IMR-90 (cell line): ENCODE results near the gene HLA-DPA1. TPM values are rescaled to one million over a fixed set of nuclear protein-coding genes. Genes with fewer than 3 reads are reported as not detected.

Experiments
- ATAC-seq: fragments of 200-7000 bp; cut with Tn5 transposase; 2 replicates; pipeline ENCODE4 v1.9.1; 2020; ENCODE audit warnings: low read depth, mild to moderate bottlenecking, moderate library complexity
- BruUV-seq: library from RNA; stranded (reverse); fragments of 400-500 nt; replicated peaks from 2 replicates; lab custom pipeline; 2021; lab: Mats Ljungman, UMichigan
- CTCF ChIA-PET: fragments of 300-600 bp; formaldehyde crosslinking; extraction: SDS; loops from one replicate; lab custom pipeline; 2021; ENCODE audit warnings: antibody characterized with exemption; lab: Yijun Ruan, JAX
- POLR2A ChIA-PET: fragments of 300-600 bp; sonication (Branson Sonifier 250); formaldehyde crosslinking; loops from one replicate; lab custom pipeline; 2022; ENCODE audit warnings: antibody characterized with exemption; ENCODE audit not compliant: unreplicated experiment; lab: Charles Lee
- DNase-seq: peaks from one replicate; pipeline ENCODE4 v3.0.0; 2013
- H2AFZ ChIP-seq: replicated peaks from 2 replicates; pipeline ENCODE3; 2013; ENCODE audit warnings: low read length, mild to moderate bottlenecking; ENCODE audit not compliant: poor library complexity
- H2AK5ac ChIP-seq: 2 replicates; pipeline ENCODE4 v1.6.1; 2013; ENCODE audit warnings: low read depth, low read length, inconsistent platforms
- H2AK9ac ChIP-seq: replicated peaks from 2 replicates; pipeline ENCODE3; 2013; ENCODE audit warnings: mild to moderate bottlenecking, low read depth, low read length, moderate library complexity; ENCODE audit not compliant: poor library complexity
- H2BK120ac ChIP-seq: 2 replicates; pipeline ENCODE4 v1.6.1; 2013; ENCODE audit warnings: low read depth, low read length, inconsistent platforms
- H2BK15ac ChIP-seq: 3 replicates; pipeline ENCODE4 v1.6.1; 2013; ENCODE audit warnings: low read depth, low read length, inconsistent platforms
- H2BK20ac ChIP-seq: 2 replicates; pipeline ENCODE4 v1.6.1; 2013; ENCODE audit warnings: low read depth, mild to moderate bottlenecking, inconsistent platforms, low read length, moderate library complexity
- H2BK5ac ChIP-seq: 2 replicates; pipeline ENCODE4 v1.6.1; 2013; ENCODE audit warnings: mild to moderate bottlenecking, low read depth, low read length, inconsistent platforms; ENCODE audit not compliant: poor library complexity, severe bottlenecking
- H3K14ac ChIP-seq: replicated peaks from 2 replicates; pipeline ENCODE4 v1.6.1; 2013; ENCODE audit warnings: low read depth, low read length, inconsistent platforms
- H3K18ac ChIP-seq: 2 replicates; pipeline ENCODE4 v1.6.1; 2013; ENCODE audit warnings: low read depth, low read length, control low read depth
- H3K23ac ChIP-seq: 2 replicates; pipeline ENCODE4 v1.6.1; 2013; ENCODE audit warnings: low read depth, low read length, inconsistent platforms
- H3K27ac ChIP-seq: 2 replicates; pipeline ENCODE4 v1.5.1; 2013; ENCODE audit warnings: mild to moderate bottlenecking, control low read depth, low read length; ENCODE audit not compliant: insufficient read depth
- H3K27me3 ChIP-seq: 2 replicates; pipeline ENCODE4 v1.6.1; 2013; ENCODE audit warnings: low read length; ENCODE audit not compliant: control insufficient read depth, insufficient read depth
- H3K36me3 ChIP-seq: 2 replicates; pipeline ENCODE4 v1.6.1; 2013; ENCODE audit warnings: low read length, mixed read lengths; ENCODE audit not compliant: control insufficient read depth, insufficient read depth
- H3K4ac ChIP-seq: 2 replicates; pipeline ENCODE4 v1.6.1; 2013; ENCODE audit warnings: low read depth, low read length, inconsistent platforms
- H3K4me1 ChIP-seq: 2 replicates; pipeline ENCODE4 v1.6.1; 2013; ENCODE audit warnings: low read length, mixed read lengths; ENCODE audit not compliant: control insufficient read depth, insufficient read depth
- H3K4me2 ChIP-seq: 2 replicates; pipeline ENCODE4 v1.6.1; 2013; ENCODE audit warnings: low read depth, mild to moderate bottlenecking, control low read depth, low read length, moderate library complexity
- H3K4me3 ChIP-seq: 2 replicates; pipeline ENCODE4 v1.5.1; 2013; ENCODE audit warnings: low read depth, mild to moderate bottlenecking, control low read depth, low read length, moderate library complexity; ENCODE audit not compliant: insufficient read depth
- H3K56ac ChIP-seq: 2 replicates; pipeline ENCODE4 v1.6.1; 2013; ENCODE audit warnings: low read length, inconsistent platforms; ENCODE audit not compliant: insufficient read depth; ENCODE audit errors: extremely low read depth
- H3K79me1 ChIP-seq, 2 experiments: 2 replicates each; pipeline ENCODE4 v1.6.1; 2013; ENCODE audit warnings: low read length in 2 of 2, inconsistent platforms in 1 of 2, low read depth in 1 of 2
- H3K9ac ChIP-seq: 2 replicates; pipeline ENCODE4 v1.6.1; 2013; ENCODE audit warnings: low read depth, low read length, control low read depth
- H3K9me1 ChIP-seq: 2 replicates; pipeline ENCODE4 v1.6.1; 2013; ENCODE audit warnings: low read length, inconsistent platforms; ENCODE audit not compliant: insufficient read depth
- H3K9me3 ChIP-seq: 2 replicates; pipeline ENCODE4 v1.6.1; 2013; ENCODE audit warnings: low read length; ENCODE audit not compliant: control insufficient read depth, insufficient read depth
- H4K20me1 ChIP-seq: 2 replicates; pipeline ENCODE4 v1.6.1; 2013; ENCODE audit warnings: low read length, inconsistent platforms; ENCODE audit not compliant: insufficient read depth
- H4K5ac ChIP-seq: 2 replicates; pipeline ENCODE4 v1.6.1; 2013; ENCODE audit warnings: mild to moderate bottlenecking, low read depth, low read length, control low read depth
- H4K8ac ChIP-seq, 2 experiments: 2 replicates each; pipeline ENCODE4 v1.6.1; 2013; ENCODE audit warnings: low read depth in 2 of 2, low read length in 2 of 2, control low read depth in 1 of 2, inconsistent platforms in 1 of 2
- H4K91ac ChIP-seq: 2 replicates; pipeline ENCODE4 v1.6.1; 2013; ENCODE audit warnings: low read depth, low read length, inconsistent platforms; ENCODE audit not compliant: insufficient read depth
- BHLHE40 ChIP-seq: fragments of 150-350 bp; IDR thresholded peaks from 2 replicates; pipeline ENCODE4 v1.6.1; 2016; ENCODE audit warnings: mild to moderate bottlenecking, low read depth, low read length
- CEBPB ChIP-seq: IDR thresholded peaks from 2 replicates; pipeline ENCODE4 v1.6.1; 2012; ENCODE audit warnings: low read depth, low read length, improper control_type of control experiment
- CHD1 ChIP-seq: IDR thresholded peaks from 2 replicates; pipeline ENCODE4 v1.6.1; 2012; ENCODE audit warnings: low read depth, low read length, improper control_type of control experiment
- ELK1 ChIP-seq: fragments of 150-350 bp; IDR thresholded peaks from 2 replicates; pipeline ENCODE4 v1.6.1; 2016; ENCODE audit warnings: low read depth, mild to moderate bottlenecking, low read length, moderate library complexity, borderline replicate concordance
- FOS ChIP-seq: fragments of 150-350 bp; IDR thresholded peaks from 2 replicates; pipeline ENCODE4 v1.6.1; 2016; ENCODE audit warnings: low read depth, low read length
- MAFK ChIP-seq: IDR thresholded peaks from 2 replicates; pipeline ENCODE4 v1.6.1; 2012; ENCODE audit warnings: low read depth, low read length, improper control_type of control experiment
- MAZ ChIP-seq: IDR thresholded peaks from 2 replicates; pipeline ENCODE4 v1.6.1; 2012; ENCODE audit warnings: low read depth, mild to moderate bottlenecking, low read length, improper control_type of control experiment, moderate library complexity, borderline replicate concordance
- MXI1 ChIP-seq: IDR thresholded peaks from 2 replicates; pipeline ENCODE4 v1.6.1; 2012; ENCODE audit warnings: low read depth, mild to moderate bottlenecking, low read length, moderate library complexity, borderline replicate concordance
- NFE2L2 ChIP-seq: fragments of 150-350 bp; IDR thresholded peaks from 2 replicates; pipeline ENCODE4 v1.6.1; 2016; ENCODE audit warnings: low read depth, mild to moderate bottlenecking, low read length
- POLR2A ChIP-seq: IDR thresholded peaks from 2 replicates; pipeline ENCODE4 v1.6.1; 2012; ENCODE audit warnings: mild to moderate bottlenecking, low read depth, low read length
- RCOR1 ChIP-seq: IDR thresholded peaks from 2 replicates; pipeline ENCODE4 v1.6.1; 2012; ENCODE audit warnings: mild to moderate bottlenecking, low read length, improper control_type of control experiment; ENCODE audit not compliant: insufficient replicate concordance
- RFX5 ChIP-seq: IDR thresholded peaks from 2 replicates; pipeline ENCODE4 v1.8.0; 2012; ENCODE audit warnings: low read depth, mild to moderate bottlenecking, low read length, moderate library complexity
- SMC3 ChIP-seq: fragments of 150-350 bp; IDR thresholded peaks from 2 replicates; pipeline ENCODE4 v1.6.1; 2016; ENCODE audit warnings: low read depth, mild to moderate bottlenecking, antibody characterized with exemption, low read length, moderate library complexity
- WGBS, 2 experiments: methylation state at CpG; one replicate each; pipeline versions ENCODE4 v1.1.5 to v1.1.7; 2013; ENCODE audit warnings: missing lambda C conversion rate in 2 of 2; ENCODE audit not compliant: insufficient read length in 1 of 2; ENCODE audit errors: extremely low coverage in 2 of 2; 5-methylcytosine and 5-hydroxymethylcytosine counted together
- dilution Hi-C: fragments of 300-500 bp; cut with HindIII; formaldehyde crosslinking; loops from one replicate; pipeline ENCODE4 v1.14.3; 2018; ENCODE audit warnings: low sequenced_read_pairs; ENCODE audit not compliant: unreplicated experiment
- in situ Hi-C: fragments of 300-500 bp; cut with MboI; formaldehyde crosslinking; loops from 3 replicates; pipeline ENCODE4 v1.14.3; 2019; ENCODE audit warnings: low sequenced_read_pairs, inconsistent platforms, mixed read lengths
- intact Hi-C: fragments of 100-400 bp; cut with micrococcal nuclease; formaldehyde crosslinking; loops from 2 replicates; pipeline ENCODE4 v1.10.0; 2022
- polyA plus RNA-seq, 3 experiments: library from polyadenylated mRNA; depleted of rRNA; stranded (reverse); fragments of >200 nt; gene quantifications; 2 replicates each; pipeline ENCODE4 v1.2.3, GENCODE V29; 2012; ENCODE audit warnings: low replicate concordance in 1 of 3
- total RNA-seq: library from RNA; depleted of rRNA; stranded (reverse); fragments of >200 nt; gene quantifications from 2 replicates; pipeline ENCODE4 v1.2.3, GENCODE V29; 2012
- TF ChIP-seq, protein P1 (sequence below): conservative IDR thresholded peaks from 2 replicates; pipeline ENCODE4 v1.5.1; 2012; ENCODE audit warnings: mild to moderate bottlenecking, low read depth, low read length, improper control_type of control experiment
- TF ChIP-seq, protein P2 (sequence below): fragments of 150-350 bp; IDR thresholded peaks from 2 replicates; pipeline ENCODE4 v1.6.1; 2017; ENCODE audit warnings: mild to moderate bottlenecking, antibody characterized with exemption, low read length, low read depth

Gene HLA-DPA1
- total and polyA plus RNA-seq, 2 of the 4 experiments (the other 2 are of a cell fraction), result not detected

DNA sequence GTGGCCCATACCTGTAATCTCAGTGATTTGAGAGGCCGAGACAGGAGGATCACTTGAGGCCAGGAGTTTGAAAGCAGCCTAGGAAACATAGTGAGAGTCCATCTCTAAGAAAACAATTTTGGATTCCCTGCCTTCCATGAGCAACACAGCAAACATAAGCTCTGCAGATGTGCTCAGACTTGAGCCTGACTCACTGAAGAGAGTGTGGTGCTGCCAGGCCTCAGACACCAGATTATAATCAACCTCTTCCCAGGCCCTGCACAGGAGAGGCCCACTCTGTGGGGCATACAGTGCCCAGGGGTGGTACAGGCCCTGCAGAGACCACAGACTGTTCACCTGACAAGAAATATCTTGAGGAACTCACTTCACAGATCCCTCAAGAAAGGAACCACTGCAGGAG is 22.2 kb upstream of the HLA-DPA1 start:
- 80% methylated on average over 1 of the region's 1 CpG; no CpG with 5 or more reads in 1 of the 2 experiments for WGBS, 2 experiments
- TF ChIP-seq MAZ, result no peak
- TF ChIP-seq MAFK, result no peak
- TF ChIP-seq BHLHE40, result no peak
- TF ChIP-seq, protein P1, sequence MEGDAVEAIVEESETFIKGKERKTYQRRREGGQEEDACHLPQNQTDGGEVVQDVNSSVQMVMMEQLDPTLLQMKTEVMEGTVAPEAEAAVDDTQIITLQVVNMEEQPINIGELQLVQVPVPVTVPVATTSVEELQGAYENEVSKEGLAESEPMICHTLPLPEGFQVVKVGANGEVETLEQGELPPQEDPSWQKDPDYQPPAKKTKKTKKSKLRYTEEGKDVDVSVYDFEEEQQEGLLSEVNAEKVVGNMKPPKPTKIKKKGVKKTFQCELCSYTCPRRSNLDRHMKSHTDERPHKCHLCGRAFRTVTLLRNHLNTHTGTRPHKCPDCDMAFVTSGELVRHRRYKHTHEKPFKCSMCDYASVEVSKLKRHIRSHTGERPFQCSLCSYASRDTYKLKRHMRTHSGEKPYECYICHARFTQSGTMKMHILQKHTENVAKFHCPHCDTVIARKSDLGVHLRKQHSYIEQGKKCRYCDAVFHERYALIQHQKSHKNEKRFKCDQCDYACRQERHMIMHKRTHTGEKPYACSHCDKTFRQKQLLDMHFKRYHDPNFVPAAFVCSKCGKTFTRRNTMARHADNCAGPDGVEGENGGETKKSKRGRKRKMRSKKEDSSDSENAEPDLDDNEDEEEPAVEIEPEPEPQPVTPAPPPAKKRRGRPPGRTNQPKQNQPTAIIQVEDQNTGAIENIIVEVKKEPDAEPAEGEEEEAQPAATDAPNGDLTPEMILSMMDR, result no peak
- no peak for TF ChIP-seq SMC3
- TF ChIP-seq POLR2A, result no peak
- no peak for TF ChIP-seq RCOR1
- TF ChIP-seq, protein P2, sequence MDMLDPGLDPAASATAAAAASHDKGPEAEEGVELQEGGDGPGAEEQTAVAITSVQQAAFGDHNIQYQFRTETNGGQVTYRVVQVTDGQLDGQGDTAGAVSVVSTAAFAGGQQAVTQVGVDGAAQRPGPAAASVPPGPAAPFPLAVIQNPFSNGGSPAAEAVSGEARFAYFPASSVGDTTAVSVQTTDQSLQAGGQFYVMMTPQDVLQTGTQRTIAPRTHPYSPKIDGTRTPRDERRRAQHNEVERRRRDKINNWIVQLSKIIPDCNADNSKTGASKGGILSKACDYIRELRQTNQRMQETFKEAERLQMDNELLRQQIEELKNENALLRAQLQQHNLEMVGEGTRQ, result no peak
- no peak for TF ChIP-seq CEBPB
- TF ChIP-seq ELK1, result no peak
- no peak for TF ChIP-seq FOS
- no peak for TF ChIP-seq NFE2L2
- TF ChIP-seq MXI1, result no peak
- TF ChIP-seq RFX5, result no peak
- TF ChIP-seq CHD1, result no peak
- in situ Hi-C loops, result no loop called here

More for the DNA sequence above, 22.2 kb upstream of the HLA-DPA1 start:
- no peak overlapping the region for H4K91ac ChIP-seq
- no peaks in the 10 kb centered on the region; the same call in 1 of the 2 replicates for H4K20me1 ChIP-seq
- H3K9me3 ChIP-seq, result peaks cover 3% of the 10 kb centered on the region; the same call in 1 of the 2 replicates
- no peak overlapping the region for H3K56ac ChIP-seq
- no peak overlapping the region for H3K9ac ChIP-seq
- H2AK9ac ChIP-seq, result no peak overlapping the region
- ChIA-PET CTCF (no interaction called here), POLR2A (no interaction called here)
- no peak overlapping the region for H2BK5ac ChIP-seq
- no TSS peak for BruUV-seq
- intact Hi-C loops (loop anchor here (1.0 kb wide), 1 partner anchor 26 kb away; no protein-coding TSS in a partner anchor), dilution Hi-C loops (no loop called here)
- DNase-seq (peak; percentile 5), ATAC-seq (no peak)
- peaks cover 16% of the 10 kb centered on the region for H3K27me3 ChIP-seq
- no peak overlapping the region for H2BK20ac ChIP-seq
- H3K4me1 ChIP-seq, result no peaks in the 10 kb centered on the region
- H3K23ac ChIP-seq, result no peak overlapping the region
- H3K18ac ChIP-seq, result no peak overlapping the region
- H2BK15ac ChIP-seq, result no peak overlapping the region
- H3K9me1 ChIP-seq, result no peaks in the 10 kb centered on the region
- H3K4me2 ChIP-seq, result no peak overlapping the region
- no peak overlapping the region for H3K4ac ChIP-seq
- no peak overlapping the region for H4K5ac ChIP-seq
- H3K27ac ChIP-seq, result no peak overlapping the region
- no peak overlapping the region for H3K4me3 ChIP-seq
- H2AFZ ChIP-seq, result no peak overlapping the region
- no peak overlapping the region for H3K14ac ChIP-seq
- no peaks in the 10 kb centered on the region for H3K36me3 ChIP-seq
- no peaks in the 10 kb centered on the region for H3K79me1 ChIP-seq
- no peak overlapping the region for H2BK120ac ChIP-seq
- H4K8ac ChIP-seq, result no peak overlapping the region
- no peak overlapping the region for H2AK5ac ChIP-seq
